LNCAP (cell line): ENCODE results near the gene RARB.

ENCODE experiments used
- CTCF ChIP-seq: fragments of 450-650 bp; IDR thresholded peaks from 2 replicates; pipeline ENCODE4 v1.5.1; 2017; ENCODE audit warnings: mild to moderate bottlenecking

The RARB gene

GRCh38 chr3:25502233-25502632 is 74.2 kb downstream of the RARB start:
- TF ChIP-seq CTCF, result no peak

DNA sequence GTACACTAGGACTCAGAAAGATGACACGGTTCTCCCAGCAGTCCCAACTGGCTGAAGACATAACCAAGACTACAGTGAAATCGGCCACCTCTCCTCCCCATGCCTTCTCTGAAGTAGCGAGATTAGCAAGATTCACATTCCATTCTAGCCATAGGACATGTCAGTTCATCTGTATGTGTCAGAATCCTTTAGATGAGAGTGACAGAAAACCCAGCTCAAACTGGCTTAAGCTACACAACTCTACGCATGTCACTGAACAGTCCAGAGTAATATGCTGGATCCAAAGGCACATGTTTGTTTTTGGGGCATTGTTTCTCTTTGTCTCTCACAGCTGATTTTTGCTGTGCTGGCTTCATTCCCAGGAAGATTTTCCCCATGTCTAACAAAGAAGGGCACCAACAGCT is 75.8 kb downstream of the RARB start:
- TF ChIP-seq CTCF, result no peak

DNA sequence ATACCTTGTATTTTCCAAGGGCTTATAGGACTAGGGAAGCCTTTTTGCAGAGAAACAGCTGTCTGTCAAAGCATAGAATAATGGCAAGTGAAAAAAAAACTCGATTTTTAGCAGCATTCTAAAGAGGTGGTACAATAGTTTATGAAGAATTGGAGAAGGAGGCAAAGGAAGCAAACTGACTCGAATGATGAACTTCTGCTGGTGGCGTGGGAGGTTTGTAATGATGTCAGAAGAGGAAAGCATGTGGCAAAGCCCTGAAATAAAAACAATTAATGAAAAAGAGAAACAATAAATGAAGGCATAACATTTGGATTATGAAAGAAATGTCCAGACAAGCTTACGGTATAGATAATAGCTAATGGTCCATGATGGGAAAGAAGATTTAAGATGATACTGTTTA is 77.5 kb downstream of the RARB start:
- no peak for TF ChIP-seq CTCF

DNA sequence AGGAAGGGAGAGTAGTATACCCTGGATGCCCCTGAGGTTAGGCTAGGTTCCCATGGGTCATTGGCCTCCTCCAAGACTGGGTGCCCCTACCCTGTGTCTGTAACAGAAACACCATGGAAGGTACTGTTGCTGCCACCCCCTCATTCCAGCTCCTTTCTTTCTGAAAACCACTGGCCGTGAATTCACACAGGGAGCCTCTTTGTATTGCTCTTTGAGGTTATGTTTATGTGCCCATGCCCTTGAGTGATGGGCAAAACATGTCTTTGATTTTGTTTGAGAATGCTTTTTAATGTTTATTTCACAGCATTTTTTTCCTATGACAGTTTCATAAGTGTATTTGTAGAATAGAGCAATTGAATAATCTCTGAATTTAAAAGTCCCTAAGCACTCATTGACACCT is 79.7 kb downstream of the RARB start:
- no peak for TF ChIP-seq CTCF

DNA sequence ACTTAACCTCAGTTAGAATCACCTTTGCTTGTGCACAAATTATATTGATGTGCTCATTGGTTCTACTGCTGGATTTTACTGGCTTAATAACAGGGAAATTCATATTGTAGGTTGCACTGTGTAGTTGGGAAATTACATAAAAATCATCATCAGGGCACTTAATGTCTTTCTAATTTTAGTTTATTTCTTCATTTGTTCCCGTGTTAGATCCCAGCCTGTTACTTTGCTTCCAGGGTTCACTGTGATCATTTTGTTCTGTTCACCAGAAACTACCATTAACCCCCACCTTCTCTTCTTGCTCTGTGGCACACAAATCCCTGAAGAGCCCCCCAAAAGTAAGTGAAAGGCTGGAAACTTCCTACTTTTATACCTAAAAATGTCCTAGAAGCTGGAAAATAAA is 80.4 kb downstream of the RARB start:
- no peak for TF ChIP-seq CTCF

DNA sequence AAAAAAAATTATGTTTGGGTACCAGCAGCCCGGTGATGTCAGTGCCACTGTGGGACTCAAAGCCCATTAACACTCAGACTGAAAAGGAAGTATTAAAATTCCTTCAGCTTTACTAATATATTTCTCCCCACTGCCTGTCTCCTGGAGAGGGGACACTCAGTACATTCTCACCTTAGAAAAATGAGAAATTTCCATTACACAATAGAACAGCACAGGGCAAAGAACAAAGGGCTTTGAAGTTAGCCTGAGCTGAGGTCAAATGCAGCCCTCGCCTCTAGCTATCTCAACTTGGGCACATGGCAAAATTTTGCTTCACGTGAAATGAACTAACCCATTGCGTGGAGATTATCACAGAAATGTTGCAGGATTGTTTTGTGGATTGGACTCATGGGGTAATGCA is 80.8 kb downstream of the RARB start:
- TF ChIP-seq CTCF, result no peak

DNA sequence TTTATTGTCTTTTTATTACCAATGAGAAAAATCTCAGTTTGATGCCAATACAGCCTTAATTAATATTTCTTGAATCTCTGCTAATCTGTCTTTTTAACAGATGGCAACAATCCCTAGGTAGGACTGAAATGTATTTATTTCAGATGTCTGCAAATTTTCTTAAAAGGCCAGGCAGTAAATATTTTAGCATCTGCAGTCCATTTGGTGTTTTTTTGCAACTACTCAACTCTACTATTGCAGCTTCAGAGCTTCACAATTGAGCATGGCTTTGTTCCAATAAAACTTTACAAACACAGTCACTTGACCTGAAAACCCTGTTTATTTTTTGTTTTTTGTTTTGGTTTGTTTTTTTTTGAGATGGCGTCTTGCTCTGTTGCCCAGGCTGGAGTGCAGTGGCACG is 82.7 kb downstream of the RARB start:
- no peak for TF ChIP-seq CTCF

- TF ChIP-seq CTCF, result no peak
These were observed 84.1 kb downstream of the RARB start for GRCh38 chr3:25511972-25512721.
